ENCODE data around the gene DLEC1.

DLEC1 gene

GRCh38 chr3:38107911-38108648, 69.1 kb downstream of the DLEC1 start:
- in situ Hi-C loops (cut with MboI; ENCODE audit: low sequenced_read_pairs), result no loop called here

- in situ Hi-C loops (cut with MboI; ENCODE audit: low sequenced_read_pairs), result no loop called here
Measured at GRCh38 chr3:38108649-38109579, 69.9 kb downstream of the DLEC1 start.

GRCh38 chr3:38109580-38110313, 70.7 kb downstream of the DLEC1 start:
- in situ Hi-C loops (cut with MboI; ENCODE audit: low sequenced_read_pairs), result no loop called here

- in situ Hi-C loops (cut with MboI; ENCODE audit: low sequenced_read_pairs), result no loop called here
Measured at GRCh38 chr3:38110314-38111050, 71.5 kb downstream of the DLEC1 start.

GRCh38 chr3:38111201-38111600, 72.2 kb downstream of the DLEC1 start:
- in situ Hi-C loops (cut with MboI; ENCODE audit: low sequenced_read_pairs), result no loop called here

- in situ Hi-C loops (cut with MboI; ENCODE audit: low sequenced_read_pairs), result no loop called here
Measured at GRCh38 chr3:38111696-38112377, 72.8 kb downstream of the DLEC1 start.

- in situ Hi-C loops (cut with MboI; ENCODE audit: low sequenced_read_pairs), result no loop called here
Measured at GRCh38 chr3:38112378-38112761, 73.4 kb downstream of the DLEC1 start.

- in situ Hi-C loops (cut with MboI; ENCODE audit: low sequenced_read_pairs), result no loop called here
Measured at GRCh38 chr3:38114052-38114874, 75.3 kb downstream of the DLEC1 start.

GRCh38 chr3:38114875-38115644, 76.1 kb downstream of the DLEC1 start:
- in situ Hi-C loops (cut with MboI; ENCODE audit: low sequenced_read_pairs), result no loop called here

- in situ Hi-C loops (cut with MboI; ENCODE audit: low sequenced_read_pairs), result no loop called here
Measured at GRCh38 chr3:38115645-38116427, 76.8 kb downstream of the DLEC1 start.

GRCh38 chr3:38116471-38117162, 77.6 kb downstream of the DLEC1 start:
- in situ Hi-C loops (cut with MboI; ENCODE audit: low sequenced_read_pairs), result no loop called here

GRCh38 chr3:38117163-38117716, 78.2 kb downstream of the DLEC1 start:
- in situ Hi-C loops (cut with MboI; ENCODE audit: low sequenced_read_pairs), result no loop called here

GRCh38 chr3:38117748-38118420, 78.9 kb downstream of the DLEC1 start:
- in situ Hi-C loops (cut with MboI; ENCODE audit: low sequenced_read_pairs), result no loop called here

- in situ Hi-C loops (cut with MboI; ENCODE audit: low sequenced_read_pairs), result no loop called here
Measured at GRCh38 chr3:38118421-38119247, 79.6 kb downstream of the DLEC1 start.

- in situ Hi-C loops (cut with MboI; ENCODE audit: low sequenced_read_pairs), result no loop called here
Measured at GRCh38 chr3:38119248-38119544, 80.2 kb downstream of the DLEC1 start.

Data from HL-60/S4 (cell line).